NCI-H460 (cell line): Measurements from ENCODE around the gene DNMT3A. TPM values are rescaled to one million over a fixed set of nuclear protein-coding genes. Genes with fewer than 3 reads are reported as not detected.

Experiments used
- small RNA-seq, 2 experiments: library from RNA; depleted of rRNA; stranded (forward); fragments of <200 nt; gene quantifications; one replicate each; pipeline ENCODE3, GENCODE V24; 2014
- total RNA-seq: library from RNA; depleted of rRNA; stranded (reverse); fragments of >200 nt; shearing (Covaris generic); gene quantifications from 2 replicates; pipeline ENCODE4 v1.2.3, GENCODE V29; 2014; rRNA removed

The DNMT3A gene
- total RNA-seq, 1 experiment from 2014 or later, result 4.9 TPM

Small RNA genes lying within 50 kb of the gene (small RNA-seq; reads per million reads assigned to genes)
- 0.12 to 3.3 reads per million in 2 experiments for gene MIR1301

Other genes with a start within 250 kb of the DNMT3A start
- gene POMC, start 173.3 kb downstream of the DNMT3A start, total RNA-seq, result not detected in 2 replicates